CD14-positive monocyte (primary cell): ENCODE measurements around the gene CTSO. TPM values are rescaled to one million over a fixed set of nuclear protein-coding genes. Genes with fewer than 3 reads are reported as not detected.

Experiments
- DNase-seq, 3 donors: peaks; one replicate each; pipeline ENCODE4 v3.0.0-alpha.2; 2011 to 2022
- H2AFZ ChIP-seq: 2 replicates; pipeline ENCODE4 v1.6.0; 2012; ENCODE audit warnings: mild to moderate bottlenecking, low read depth, low read length, inconsistent platforms; ENCODE audit not compliant: insufficient read depth, poor library complexity, severe bottlenecking
- H3K27ac ChIP-seq, 2 donors: 1 replicate in 1 of 2; 2 replicates in 1 of 2; pipeline ENCODE4 v1.5.1; 2012 to 2013; ENCODE audit warnings: low read length in 2 of 2, control low read depth in 1 of 2, inconsistent platforms in 1 of 2, low read depth in 1 of 2, mild to moderate bottlenecking in 1 of 2
- H3K27me3 ChIP-seq, 2 donors: one replicate each; pipeline versions ENCODE4 v1.6.0 to v1.6.1; 2011 to 2013; ENCODE audit warnings: low read length in 2 of 2; ENCODE audit not compliant: control insufficient read depth in 2 of 2, insufficient read depth in 2 of 2
- H3K36me3 ChIP-seq, 2 donors: replicated peaks in 1 of 2; 1 replicate in 1 of 2; 2 replicates in 1 of 2; pipeline versions ENCODE4 v1.5.1 to v1.6.1; 2012 to 2013; ENCODE audit warnings: low read length in 2 of 2, control low read depth in 1 of 2, inconsistent platforms in 1 of 2, mild to moderate bottlenecking in 1 of 2; ENCODE audit not compliant: insufficient read depth in 2 of 2, control insufficient read depth in 1 of 2
- H3K4me1 ChIP-seq, 2 donors: 1 replicate in 1 of 2; 2 replicates in 1 of 2; pipeline versions ENCODE4 v1.5.1 to v1.6.1; 2012 to 2013; ENCODE audit warnings: low read length in 2 of 2, control low read depth in 1 of 2, inconsistent platforms in 1 of 2, mild to moderate bottlenecking in 1 of 2, moderate library complexity in 1 of 2; ENCODE audit not compliant: insufficient read depth in 2 of 2, control insufficient read depth in 1 of 2
- H3K4me2 ChIP-seq: replicated peaks from 2 replicates; pipeline ENCODE3; 2012; ENCODE audit warnings: low read length, moderate library complexity, mild to moderate bottlenecking; ENCODE audit not compliant: poor library complexity, severe bottlenecking; ENCODE audit errors: extremely low read depth
- H3K4me3 ChIP-seq, 3 experiments: fragments of 200-600 bp in 1 of 3; sonication (generic) in 1 of 3; replicated peaks in 1 of 3; 1 replicate in 2 of 3; 2 replicates in 1 of 3; pipeline ENCODE4 v1.5.1; 2011 to 2013; ENCODE audit warnings: low read length in 3 of 3, mild to moderate bottlenecking in 3 of 3, control low read depth in 2 of 3, low read depth in 2 of 3, inconsistent platforms in 1 of 3, moderate library complexity in 1 of 3
- H3K79me2 ChIP-seq: 2 replicates; pipeline ENCODE4 v1.6.0; 2012; ENCODE audit warnings: mild to moderate bottlenecking, control low read depth, inconsistent platforms, low read length, moderate library complexity; ENCODE audit not compliant: insufficient read depth
- H3K9ac ChIP-seq: 2 replicates; pipeline ENCODE4 v1.6.0; 2017; ENCODE audit warnings: low read length, mild to moderate bottlenecking; ENCODE audit not compliant: insufficient read depth, poor library complexity, severe bottlenecking
- H3K9me3 ChIP-seq, 2 donors: replicated peaks in 1 of 2; 1 replicate in 1 of 2; 2 replicates in 1 of 2; pipeline versions ENCODE4 v1.5.1 to v1.6.1; 2012 to 2013; ENCODE audit warnings: low read length in 2 of 2, control low read depth in 1 of 2; ENCODE audit not compliant: control insufficient read depth in 1 of 2, insufficient read depth in 1 of 2
- H4K20me1 ChIP-seq: 2 replicates; pipeline ENCODE4 v1.6.0; 2012; ENCODE audit warnings: mild to moderate bottlenecking, low read length, control low read depth, moderate library complexity; ENCODE audit not compliant: insufficient read depth
- H3K27ac Mint-ChIP-seq, 7 donors: one replicate each; pipeline ENCODE4 v1.8.0; 2020; ENCODE audit warnings: mild to moderate bottlenecking in 7 of 7, mixed read lengths in 7 of 7, moderate library complexity in 6 of 7, inconsistent platforms in 2 of 7
- H3K27me3 Mint-ChIP-seq, 3 donors: one replicate each; pipeline ENCODE4 v1.8.0; 2021 to 2022; ENCODE audit warnings: low read depth in 3 of 3, mild to moderate bottlenecking in 3 of 3, mixed read lengths in 3 of 3, moderate library complexity in 3 of 3, inconsistent platforms in 1 of 3
- H3K36me3 Mint-ChIP-seq, 2 donors: one replicate each; pipeline ENCODE4 v1.8.0; 2020; ENCODE audit warnings: mixed read lengths in 2 of 2, inconsistent platforms in 1 of 2, mild to moderate bottlenecking in 1 of 2
- H3K4me1 Mint-ChIP-seq: one replicate; pipeline ENCODE4 v1.8.0; 2020; ENCODE audit warnings: mild to moderate bottlenecking, mixed read lengths
- H3K4me3 Mint-ChIP-seq, 2 donors: one replicate each; pipeline ENCODE4 v1.8.0; 2020; ENCODE audit warnings: mild to moderate bottlenecking in 2 of 2, mixed read lengths in 2 of 2, moderate library complexity in 1 of 2
- H3K9me3 Mint-ChIP-seq, 7 donors: one replicate each; pipeline ENCODE4 v1.8.0; 2020 to 2022; ENCODE audit warnings: mixed read lengths in 7 of 7, mild to moderate bottlenecking in 6 of 7, moderate library complexity in 6 of 7, inconsistent platforms in 2 of 7
- CTCF ChIP-seq: fragments of 200-600 bp; IDR thresholded peaks from one replicate; pipeline ENCODE4 v1.8.0; 2022; ENCODE audit warnings: antibody characterized with exemption, mild to moderate bottlenecking
- WGBS: methylation state at CpG from one replicate; pipeline ENCODE4 v1.1.5; 2013; ENCODE audit warnings: missing lambda C conversion rate; ENCODE audit not compliant: insufficient coverage; 5-methylcytosine and 5-hydroxymethylcytosine counted together
- intact Hi-C, 2 donors: fragments of 100-400 bp; cut with micrococcal nuclease; formaldehyde crosslinking; loops; one replicate each; pipeline versions ENCODE4 v1.15.0 to v1.15.1; 2023
- polyA plus RNA-seq, 3 donors: library from polyadenylated mRNA; depleted of rRNA in 1 of 3; unstranded in 2 of 3; stranded (reverse) in 1 of 3; fragments of 300-500 nt in 2 of 3; fragments of >200 nt in 1 of 3; fragmentation: Illumina TruSeq in 2 of 3; gene quantifications; 1 replicate in 2 of 3; 2 replicates in 1 of 3; pipeline ENCODE4 v1.2.3, GENCODE V29; 2012 to 2021

CTSO gene
- polyA plus RNA-seq, 3 donors = 18.6 to 49.1 (median 44.7) TPM

DNA sequence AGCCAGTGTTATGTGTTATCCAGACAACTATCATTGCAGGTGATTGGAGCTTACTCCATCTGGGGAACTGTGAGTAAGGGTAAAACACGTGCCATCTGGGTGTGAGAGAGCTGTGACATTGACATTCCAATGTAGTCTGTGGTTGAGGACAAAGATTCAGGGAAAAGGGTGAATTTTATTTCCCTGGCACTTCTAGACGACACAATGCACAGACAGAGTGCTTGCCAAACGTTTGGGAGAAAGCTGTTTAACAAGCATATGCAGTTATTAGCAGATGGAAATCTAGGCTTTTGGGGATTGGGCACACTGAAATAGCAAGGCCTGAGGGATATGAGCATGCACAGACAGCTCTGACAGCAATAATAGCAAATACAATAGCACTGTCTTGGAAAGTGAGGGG lies 21.3 kb upstream of the CTSO start:
- peaks cover 0 to 4% (median 2%) of the 10 kb centered on the region in 3 donors for H3K27me3 Mint-ChIP-seq
- peak overlapping the region in 1 of 7 donors; percentile 20 for H3K27ac Mint-ChIP-seq
- no peak overlapping the region for H3K4me3 Mint-ChIP-seq
- H2AFZ ChIP-seq = no peak overlapping the region
- WGBS = 67% methylated on average over 1 of the region's 3 CpGs
- H3K4me3 ChIP-seq = no peak overlapping the region
- H3K9me3 ChIP-seq = no peaks in the 10 kb centered on the region
- no peak overlapping the region for H3K4me2 ChIP-seq
- no peaks in the 10 kb centered on the region for H4K20me1 ChIP-seq
- no peak overlapping the region for H3K27ac ChIP-seq
- no peak overlapping the region for H3K9ac ChIP-seq
- H3K4me1 ChIP-seq = no peaks in the 10 kb centered on the region
- peaks cover 0 to 7% (median 0%) of the 10 kb centered on the region in 7 donors for H3K9me3 Mint-ChIP-seq
- no peaks in the 10 kb centered on the region for H3K36me3 Mint-ChIP-seq
- no peaks in the 10 kb centered on the region for H3K27me3 ChIP-seq
- no peaks in the 10 kb centered on the region for H3K4me1 Mint-ChIP-seq
- intact Hi-C loops = no loop called here
- no peaks in the 10 kb centered on the region for H3K36me3 ChIP-seq
- DNase-seq = no peak
- no peak for TF ChIP-seq CTCF
- no peaks in the 10 kb centered on the region for H3K79me2 ChIP-seq

DNA sequence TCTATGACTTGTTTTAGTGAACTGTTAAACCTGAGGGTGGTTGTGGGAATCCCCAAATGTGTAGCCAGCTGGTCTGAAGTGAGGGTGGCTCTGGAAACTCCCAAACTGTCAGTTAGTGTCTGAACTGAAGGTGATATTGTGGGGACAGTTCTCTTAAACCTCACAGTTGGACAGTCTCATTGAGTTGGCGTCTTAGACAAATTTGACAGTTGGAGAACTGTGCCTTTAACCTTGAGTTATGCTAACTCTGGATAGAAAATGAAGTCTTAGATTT lies 20.7 kb upstream of the CTSO start:
- Mint-ChIP-seq H3K9me3 (peaks cover 0 to 7% (median 0%) of the 10 kb centered on the region in 7 donors), H3K36me3 (no peaks in the 10 kb centered on the region), H3K27me3 (peaks cover 0 to 4% (median 2%) of the 10 kb centered on the region in 3 donors), H3K4me3 (no peak overlapping the region), H3K4me1 (no peaks in the 10 kb centered on the region), H3K27ac (no peak overlapping the region)
- Histone ChIP-seq H3K27me3 (no peaks in the 10 kb centered on the region), H3K9ac (no peak overlapping the region), H3K4me2 (no peak overlapping the region), H3K36me3 (no peaks in the 10 kb centered on the region), H2AFZ (no peak overlapping the region), H3K4me3 (no peak overlapping the region), H3K4me1 (no peaks in the 10 kb centered on the region), H3K27ac (no peak overlapping the region), H3K9me3 (no peaks in the 10 kb centered on the region), H4K20me1 (no peaks in the 10 kb centered on the region), H3K79me2 (no peaks in the 10 kb centered on the region)
- WGBS = 67% methylated on average over 1 of the region's 1 CpG
- TF ChIP-seq CTCF = no peak
- intact Hi-C loops = no loop called here
- no peak for DNase-seq
